ENCODE results near the gene DNAAF5.

Gene DNAAF5

DNA sequence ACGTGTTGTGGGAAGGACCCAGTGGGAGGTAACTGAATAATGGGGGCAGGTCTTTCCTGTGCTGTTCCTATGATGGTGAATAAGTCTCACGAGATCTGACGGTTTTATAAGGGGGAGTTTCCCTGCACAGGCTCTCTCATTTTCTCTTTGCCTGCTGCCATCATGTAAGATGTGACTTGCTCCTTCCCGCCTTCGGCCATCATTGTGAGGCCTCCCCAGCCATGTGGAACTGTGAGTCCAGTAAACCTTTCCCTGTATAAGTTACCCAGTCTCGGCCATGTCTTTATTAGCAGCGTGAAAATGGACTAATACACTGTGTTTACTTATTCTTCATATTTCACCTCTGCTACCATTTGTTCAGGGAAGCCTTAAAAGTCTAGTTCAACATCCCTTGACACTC, 2.2 kb upstream of the DNAAF5 start:
- H3K4me3 ChIP-seq (ENCODE audit: low read length in 2 of 2) = no peak overlapping the region
- no peak overlapping the region for H3K27ac ChIP-seq (replicated peaks; ENCODE audit: low read length)
- no peak overlapping the region for H3K18ac ChIP-seq (ENCODE audit: low read length)
- H2BK120ac ChIP-seq (ENCODE audit: low read depth, low read length) = no peak overlapping the region
- no peak overlapping the region for H3K14ac ChIP-seq (ENCODE audit: low read length)
- H2BK15ac ChIP-seq (ENCODE audit: low read length) = no peak overlapping the region
- no peak overlapping the region for H3K4ac ChIP-seq (ENCODE audit: low read length)
- H3K79me1 ChIP-seq (ENCODE audit: low read depth, low read length) = peaks cover 16% of the 10 kb centered on the region
- peaks cover 5 to 7% of the 10 kb centered on the region in 2 donors for H3K9me3 ChIP-seq (replicated peaks in 1 of 2; ENCODE audit: control insufficient read depth in 2 of 2, insufficient read depth in 1 of 2, low read depth in 1 of 2, low read length in 2 of 2)
- WGBS, 2 donors (ENCODE audit: extremely low coverage in 2 of 2, insufficient read length in 2 of 2, insufficient replicate concordance in 1 of 2) = no CpG with 5 or more reads among the region's 7 CpGs
- H3K27me3 ChIP-seq (ENCODE audit: control insufficient read depth in 3 of 3, insufficient read depth in 3 of 3, low read depth in 1 of 3, low read length in 3 of 3) = no peaks in the 10 kb centered on the region
- H4K8ac ChIP-seq (ENCODE audit: low read depth, low read length) = no peak overlapping the region
- H3K4me2 ChIP-seq (ENCODE audit: insufficient read depth, low read length, poor library complexity, severe bottlenecking) = no peak overlapping the region
- H3K36me3 ChIP-seq (replicated peaks in 1 of 2; ENCODE audit: control insufficient read depth in 2 of 2, insufficient read depth in 2 of 2, low read length in 2 of 2) = peaks cover 5 to 8% of the 10 kb centered on the region in 2 donors
- H2AFZ ChIP-seq (ENCODE audit: low read length) = no peak overlapping the region
- H3K23ac ChIP-seq (ENCODE audit: low read depth, low read length, poor library complexity) = no peak overlapping the region
- no peak overlapping the region for H4K91ac ChIP-seq (ENCODE audit: low read depth, low read length, poor library complexity)
- H3K9ac ChIP-seq (ENCODE audit: low read depth, low read length, poor library complexity) = no peak overlapping the region
- H2BK12ac ChIP-seq (ENCODE audit: low read length) = no peak overlapping the region
- H2BK5ac ChIP-seq (ENCODE audit: low read length) = no peak overlapping the region
- peaks cover 12 to 14% of the 10 kb centered on the region in 2 donors for H3K4me1 ChIP-seq (ENCODE audit: control insufficient read depth in 2 of 2, insufficient read depth in 1 of 2, low read depth in 1 of 2, low read length in 2 of 2)
- no peak overlapping the region for H2AK5ac ChIP-seq (ENCODE audit: low read depth, low read length)
- DNase-seq (ENCODE audit: low spot score) = no peak

DNA sequence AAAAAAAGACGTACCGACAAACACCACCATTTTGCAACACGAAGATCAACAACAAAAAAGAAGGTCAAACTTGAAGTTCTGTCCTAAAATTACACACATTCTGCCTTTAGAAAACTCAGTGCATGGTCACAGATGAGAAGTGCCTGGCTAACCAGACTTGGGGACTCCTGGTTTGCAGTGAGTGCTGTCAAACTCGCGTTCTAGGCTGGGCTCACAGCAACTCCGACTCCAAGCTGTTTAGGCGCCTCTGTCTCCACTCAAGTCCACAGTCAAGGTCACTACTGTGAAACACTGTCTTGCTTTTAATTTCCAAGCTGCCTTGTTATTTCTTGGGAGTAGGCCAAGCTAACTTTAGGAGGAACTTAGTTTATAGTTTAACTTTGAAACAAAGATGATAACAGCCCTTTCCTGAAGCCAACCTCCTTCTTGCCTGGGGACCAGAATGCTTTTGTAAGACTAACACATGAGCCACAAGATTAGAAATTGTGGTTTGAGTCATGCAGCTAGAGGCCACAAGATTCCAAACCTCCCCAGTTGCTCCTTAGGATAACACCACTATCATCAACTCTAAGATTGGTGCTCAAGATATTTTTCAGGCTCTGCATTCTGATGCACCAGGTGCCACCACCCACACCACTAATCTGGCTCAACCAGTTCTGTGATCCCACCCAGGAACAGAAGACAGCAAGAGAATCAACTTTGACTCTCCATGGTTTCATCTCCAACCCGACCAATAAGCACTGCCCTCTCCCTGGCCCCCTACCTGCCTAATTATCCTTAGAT, 1.1 kb upstream of the DNAAF5 start:
- no peaks in the 10 kb centered on the region for H3K27me3 ChIP-seq (ENCODE audit: control insufficient read depth in 3 of 3, insufficient read depth in 3 of 3, low read depth in 1 of 3, low read length in 3 of 3)
- no peak overlapping the region for H4K91ac ChIP-seq (ENCODE audit: low read depth, low read length, poor library complexity)
- no peak overlapping the region for H2BK120ac ChIP-seq (ENCODE audit: low read depth, low read length)
- no peak overlapping the region for H3K4ac ChIP-seq (ENCODE audit: low read length)
- H3K4me1 ChIP-seq (ENCODE audit: control insufficient read depth in 2 of 2, insufficient read depth in 1 of 2, low read depth in 1 of 2, low read length in 2 of 2) = peaks cover 12 to 14% of the 10 kb centered on the region in 2 donors
- H3K4me3 ChIP-seq (ENCODE audit: low read length in 2 of 2) = peak overlapping the region in 1 of 2 donors; percentile 79
- no peak overlapping the region for H2BK15ac ChIP-seq (ENCODE audit: low read length)
- peaks cover 22% of the 10 kb centered on the region for H3K79me1 ChIP-seq (ENCODE audit: low read depth, low read length)
- H3K9me3 ChIP-seq (replicated peaks in 1 of 2; ENCODE audit: control insufficient read depth in 2 of 2, insufficient read depth in 1 of 2, low read depth in 1 of 2, low read length in 2 of 2) = peaks cover 3 to 7% of the 10 kb centered on the region in 2 donors
- H2AK5ac ChIP-seq (ENCODE audit: low read depth, low read length) = no peak overlapping the region
- peak overlapping the region; percentile 92 for H2AFZ ChIP-seq (ENCODE audit: low read length)
- no peak overlapping the region for H3K27ac ChIP-seq (replicated peaks; ENCODE audit: low read length)
- no peak overlapping the region for H3K14ac ChIP-seq (ENCODE audit: low read length)
- DNase-seq (ENCODE audit: low spot score) = no peak
- no peak overlapping the region for H3K4me2 ChIP-seq (ENCODE audit: insufficient read depth, low read length, poor library complexity, severe bottlenecking)
- no peak overlapping the region for H4K8ac ChIP-seq (ENCODE audit: low read depth, low read length)
- H2BK12ac ChIP-seq (ENCODE audit: low read length) = no peak overlapping the region
- no CpG with 5 or more reads among the region's 8 CpGs for WGBS, 2 donors (ENCODE audit: extremely low coverage in 2 of 2, insufficient read length in 2 of 2, insufficient replicate concordance in 1 of 2)
- peaks cover 14 to 19% of the 10 kb centered on the region in 2 donors for H3K36me3 ChIP-seq (replicated peaks in 1 of 2; ENCODE audit: control insufficient read depth in 2 of 2, insufficient read depth in 2 of 2, low read length in 2 of 2)
- H3K18ac ChIP-seq (ENCODE audit: low read length) = no peak overlapping the region
- H3K23ac ChIP-seq (ENCODE audit: low read depth, low read length, poor library complexity) = no peak overlapping the region
- no peak overlapping the region for H3K9ac ChIP-seq (ENCODE audit: low read depth, low read length, poor library complexity)
- no peak overlapping the region for H2BK5ac ChIP-seq (ENCODE audit: low read length)

DNA sequence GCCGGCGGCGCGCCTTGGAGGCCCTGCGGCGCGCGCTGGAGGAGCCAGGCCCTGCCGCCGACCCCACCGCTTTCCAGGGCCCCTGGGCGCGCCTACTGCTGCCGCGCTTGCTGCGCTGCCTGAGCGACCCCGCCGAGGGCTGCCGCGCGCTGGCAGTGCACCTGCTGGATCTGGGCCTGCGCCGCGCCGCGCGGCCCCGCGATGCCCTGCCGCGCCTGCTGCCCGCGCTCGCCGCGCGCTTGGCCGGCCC, 280 bp downstream of the DNAAF5 start:
- Histone ChIP-seq H2BK15ac (ENCODE audit: low read length) (no peak overlapping the region), H3K4ac (ENCODE audit: low read length) (no peak overlapping the region), H3K27ac (replicated peaks; ENCODE audit: low read length) (no peak overlapping the region), H3K27me3 (ENCODE audit: control insufficient read depth in 3 of 3, insufficient read depth in 3 of 3, low read depth in 1 of 3, low read length in 3 of 3) (no peaks in the 10 kb centered on the region), H3K23ac (ENCODE audit: low read depth, low read length, poor library complexity) (peak overlapping the region; percentile 90), H3K18ac (ENCODE audit: low read length) (peak overlapping the region; percentile 90), H3K36me3 (replicated peaks in 1 of 2; ENCODE audit: control insufficient read depth in 2 of 2, insufficient read depth in 2 of 2, low read length in 2 of 2) (peaks cover 23 to 33% of the 10 kb centered on the region in 2 donors), H2BK5ac (ENCODE audit: low read length) (peak overlapping the region; percentile 15), H2AFZ (ENCODE audit: low read length) (peak overlapping the region; percentile 92), H3K9ac (ENCODE audit: low read depth, low read length, poor library complexity) (peak overlapping the region; percentile 99), H2BK12ac (ENCODE audit: low read length) (no peak overlapping the region), H3K79me1 (ENCODE audit: low read depth, low read length) (peaks cover 22% of the 10 kb centered on the region), H4K8ac (ENCODE audit: low read depth, low read length) (no peak overlapping the region), H3K4me3 (ENCODE audit: low read length in 2 of 2) (peak overlapping the region; percentile 79 to 99), H2BK120ac (ENCODE audit: low read depth, low read length) (no peak overlapping the region), H4K91ac (ENCODE audit: low read depth, low read length, poor library complexity) (no peak overlapping the region), H3K14ac (ENCODE audit: low read length) (no peak overlapping the region), H2AK5ac (ENCODE audit: low read depth, low read length) (peak overlapping the region; percentile 68), H3K4me1 (ENCODE audit: control insufficient read depth in 2 of 2, insufficient read depth in 1 of 2, low read depth in 1 of 2, low read length in 2 of 2) (peaks cover 12 to 14% of the 10 kb centered on the region in 2 donors), H3K4me2 (ENCODE audit: insufficient read depth, low read length, poor library complexity, severe bottlenecking) (peak overlapping the region; percentile 76), H3K9me3 (replicated peaks in 1 of 2; ENCODE audit: control insufficient read depth in 2 of 2, insufficient read depth in 1 of 2, low read depth in 1 of 2, low read length in 2 of 2) (peaks cover 3 to 7% of the 10 kb centered on the region in 2 donors)
- no peak for DNase-seq (ENCODE audit: low spot score)
- no CpG with 5 or more reads among the region's 39 CpGs for WGBS, 2 donors (ENCODE audit: extremely low coverage in 2 of 2, insufficient read length in 2 of 2, insufficient replicate concordance in 1 of 2)

- peaks cover 12 to 14% of the 10 kb centered on the region in 2 donors for H3K4me1 ChIP-seq (ENCODE audit: control insufficient read depth in 2 of 2, insufficient read depth in 1 of 2, low read depth in 1 of 2, low read length in 2 of 2)
- DNase-seq (ENCODE audit: low spot score) = no peak
- no CpG with 5 or more reads among the region's 66 CpGs for WGBS, 2 donors (ENCODE audit: extremely low coverage in 2 of 2, insufficient read length in 2 of 2, insufficient replicate concordance in 1 of 2)
Measured at GRCh38 chr7:727104-727805, 756 bp downstream of the DNAAF5 start, which contains the start of gene PRKAR1B. TSS of gene PRKAR1B (minus strand) at chr7:727281. CDS start at chr7:711505, 15,776 bp downstream.

More at GRCh38 chr7:727104-727805, 756 bp downstream of the DNAAF5 start, which contains the start of gene PRKAR1B:
- H3K4me3 ChIP-seq (ENCODE audit: low read length in 2 of 2) = peak within 1 kb of the TSS; percentile 79 to 99
- peak within 1 kb of the TSS; percentile 99 for H3K9ac ChIP-seq (ENCODE audit: low read depth, low read length, poor library complexity)
- no peak within 1 kb of the TSS for H3K4ac ChIP-seq (ENCODE audit: low read length)
- H3K27ac ChIP-seq (replicated peaks; ENCODE audit: low read length) = no peak within 1 kb of the TSS
- H4K8ac ChIP-seq (ENCODE audit: low read depth, low read length) = peak within 1 kb of the TSS; percentile 17
- peak within 1 kb of the TSS; percentile 91 for H3K4me2 ChIP-seq (ENCODE audit: insufficient read depth, low read length, poor library complexity, severe bottlenecking)
- H2AK5ac ChIP-seq (ENCODE audit: low read depth, low read length) = peak within 1 kb of the TSS; percentile 68
- peak within 1 kb of the TSS; percentile 2 for H2BK15ac ChIP-seq (ENCODE audit: low read length)
- peaks cover 27 to 38% of the 10 kb centered on the region in 2 donors for H3K36me3 ChIP-seq (replicated peaks in 1 of 2; ENCODE audit: control insufficient read depth in 2 of 2, insufficient read depth in 2 of 2, low read length in 2 of 2)
- H3K18ac ChIP-seq (ENCODE audit: low read length) = peak within 1 kb of the TSS; percentile 90
- H3K23ac ChIP-seq (ENCODE audit: low read depth, low read length, poor library complexity) = peak within 1 kb of the TSS; percentile 90
- no peak within 1 kb of the TSS for H2BK120ac ChIP-seq (ENCODE audit: low read depth, low read length)
- no peak within 1 kb of the TSS for H2BK12ac ChIP-seq (ENCODE audit: low read length)
- no peak within 1 kb of the TSS for H3K14ac ChIP-seq (ENCODE audit: low read length)
- H2AFZ ChIP-seq (ENCODE audit: low read length) = peak within 1 kb of the TSS; percentile 92
- no peak within 1 kb of the TSS for H4K91ac ChIP-seq (ENCODE audit: low read depth, low read length, poor library complexity)
- peaks cover 3 to 7% of the 10 kb centered on the region in 2 donors for H3K9me3 ChIP-seq (replicated peaks in 1 of 2; ENCODE audit: control insufficient read depth in 2 of 2, insufficient read depth in 1 of 2, low read depth in 1 of 2, low read length in 2 of 2)
- H3K27me3 ChIP-seq (ENCODE audit: control insufficient read depth in 3 of 3, insufficient read depth in 3 of 3, low read depth in 1 of 3, low read length in 3 of 3) = no peaks in the 10 kb centered on the region
- H3K79me1 ChIP-seq (ENCODE audit: low read depth, low read length) = peaks cover 22% of the 10 kb centered on the region
- H2BK5ac ChIP-seq (ENCODE audit: low read length) = peak within 1 kb of the TSS; percentile 15

Data from neuronal stem cell (in vitro differentiated cells).